ENCODE measurements around the gene ATP9B.
"Not testable (repeated sequence)": the region's sequence is repeated elsewhere in the genome, so short reads cannot be mapped to it uniquely, and the experiment has no call there.

ATP9B gene

GRCh38 chr18:79139206-79139605 is 70.0 kb downstream of the ATP9B start:
- DNase-seq: peak; percentile 43

GRCh38 chr18:79147014-79147413 is 77.8 kb downstream of the ATP9B start:
- no peak for DNase-seq

DNA sequence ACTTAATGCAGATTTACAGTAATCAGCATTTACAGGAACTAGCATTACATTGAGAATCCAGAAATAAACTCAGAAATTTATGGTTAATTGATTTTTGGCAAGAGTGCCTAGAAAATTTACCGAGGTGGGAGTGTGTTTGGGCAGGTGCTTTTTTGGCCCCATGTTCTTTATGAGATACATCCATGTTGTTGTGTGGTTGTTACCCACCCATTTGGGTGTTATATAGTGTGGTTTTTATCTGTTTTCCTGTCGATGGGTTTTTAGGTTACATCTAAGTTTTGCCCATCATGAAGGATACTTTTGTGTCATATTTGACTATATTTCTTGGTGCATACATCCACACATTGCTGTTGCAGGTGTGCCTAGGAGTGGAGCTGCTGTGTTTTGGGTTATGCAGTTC is 82.0 kb downstream of the ATP9B start:
- DNase-seq: no peak

- DNase-seq: no peak
These were observed 87.1 kb downstream of the ATP9B start for GRCh38 chr18:79156327-79156726.

DNA sequence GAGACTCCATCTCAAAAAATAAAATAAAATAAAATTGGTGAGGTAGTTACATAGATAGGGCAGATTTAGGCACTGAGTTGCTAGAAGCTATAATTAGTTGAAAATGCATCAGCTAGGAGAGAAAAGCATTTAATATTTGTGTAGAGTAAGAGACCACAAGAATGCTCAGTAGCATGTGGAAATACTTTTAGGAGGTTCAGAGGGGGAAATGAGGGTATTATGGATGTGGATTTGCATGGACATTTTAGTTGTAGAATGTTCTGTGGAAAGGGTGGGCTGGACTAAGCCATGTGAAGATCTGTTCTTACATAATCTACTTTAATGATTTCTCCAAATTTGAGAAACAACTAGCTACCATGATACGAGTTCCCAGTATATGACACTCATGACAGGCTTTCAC is 95.5 kb downstream of the ATP9B start:
- no peak for DNase-seq

GRCh38 chr18:79166702-79167101 is 97.5 kb downstream of the ATP9B start:
- DNase-seq: no peak

DNA sequence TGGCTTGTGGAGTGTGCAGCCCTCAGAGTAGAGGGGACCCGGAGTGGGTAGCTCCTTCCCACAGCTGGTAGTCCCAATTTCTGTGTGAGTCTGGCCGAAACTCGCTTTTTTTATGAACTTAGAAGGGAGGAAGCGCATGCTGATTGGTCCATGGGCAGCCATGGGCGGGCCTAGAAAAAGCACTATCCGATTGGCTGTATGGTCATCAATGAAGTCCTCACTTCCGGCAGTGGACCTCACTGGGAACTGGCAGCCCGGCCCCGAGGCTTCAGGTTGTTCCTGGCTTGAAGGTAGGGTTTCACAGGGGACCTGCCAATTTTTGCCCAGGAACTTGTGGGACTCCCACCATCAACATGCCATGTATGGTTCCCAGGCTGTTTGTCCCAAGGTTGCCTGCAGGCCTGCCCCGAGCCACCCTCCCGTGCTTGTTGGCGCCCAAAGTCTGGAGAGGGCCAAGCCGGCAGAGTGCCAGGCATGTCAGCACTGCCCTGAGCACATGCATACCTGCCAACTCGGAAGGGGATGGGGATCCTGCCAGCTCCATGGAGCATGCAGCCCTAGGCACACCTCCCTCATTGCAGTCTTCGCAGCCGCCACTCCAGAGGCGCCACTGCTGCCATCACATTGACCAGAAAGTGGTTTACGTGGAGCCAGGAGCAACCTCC is 98.5 kb downstream of the ATP9B start:
- DNase-seq: no peak

- DNase-seq: no peak
These were observed 100.9 kb downstream of the ATP9B start for GRCh38 chr18:79169958-79170555.

DNA sequence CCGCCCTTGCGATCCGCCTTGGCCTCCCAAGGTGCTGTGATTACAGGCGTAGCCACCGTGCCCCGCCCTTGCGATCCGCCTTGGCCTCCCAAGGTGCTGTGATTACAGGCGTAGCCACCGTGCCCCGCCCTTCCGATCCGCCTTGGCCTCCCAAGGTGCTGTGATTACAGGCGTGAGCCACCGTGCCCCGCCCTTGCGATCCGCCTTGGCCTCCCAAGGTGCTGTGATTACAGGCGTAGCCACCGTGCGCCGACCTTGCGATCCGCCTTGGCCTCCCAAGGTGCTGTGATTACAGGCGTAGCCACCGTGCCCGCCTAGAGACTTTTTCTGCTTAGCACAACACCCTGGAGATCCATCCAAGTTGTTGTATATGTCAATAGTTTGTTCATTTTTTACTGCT is 103.1 kb downstream of the ATP9B start:
- DNase-seq: not testable (repeated sequence)

GRCh38 chr18:79173742-79174141 is 104.5 kb downstream of the ATP9B start:
- no peak for DNase-seq

- no peak for DNase-seq
These were observed 108.9 kb downstream of the ATP9B start for GRCh38 chr18:79178113-79178531.

DNA sequence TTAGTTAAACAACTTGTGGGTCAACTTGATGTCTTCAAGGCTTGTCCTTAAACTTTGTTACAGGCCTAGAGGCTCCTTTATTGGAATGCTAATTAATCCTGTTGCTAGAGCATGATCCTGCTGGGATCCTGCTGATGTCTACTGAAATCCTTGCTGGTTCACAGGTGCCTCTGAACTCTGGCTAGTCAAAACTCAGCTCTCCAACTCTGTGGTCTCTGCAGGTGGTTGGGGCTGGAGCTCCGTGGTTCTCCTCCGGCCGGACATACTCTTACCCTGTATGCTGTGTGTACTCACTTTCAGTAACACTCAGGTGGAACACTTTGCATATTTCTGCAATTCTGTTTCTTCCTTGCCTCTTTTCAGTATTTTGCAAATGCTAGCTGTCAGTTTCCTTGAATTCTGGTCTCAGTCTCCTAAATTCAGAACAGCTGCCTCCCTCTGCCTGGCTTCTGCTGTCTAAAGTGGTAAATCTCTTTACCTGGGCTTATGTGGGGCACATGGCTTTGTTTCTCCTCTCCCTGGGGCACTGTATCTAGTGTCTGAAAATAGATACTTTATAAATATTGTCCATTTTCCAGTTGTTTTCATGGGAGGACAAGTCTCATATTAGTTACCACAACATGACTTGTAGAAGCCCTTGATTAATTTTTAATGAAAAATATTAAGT is 113.0 kb downstream of the ATP9B start:
- no peak for DNase-seq

- no peak for DNase-seq
These were observed 116.5 kb downstream of the ATP9B start for GRCh38 chr18:79185648-79186047.

GRCh38 chr18:79186649-79187048 is 117.5 kb downstream of the ATP9B start:
- no peak for DNase-seq

GRCh38 chr18:79187532-79188277 is 118.5 kb downstream of the ATP9B start:
- DNase-seq: no peak

GRCh38 chr18:79191418-79191817 is 122.2 kb downstream of the ATP9B start:
- DNase-seq: no peak

DNA sequence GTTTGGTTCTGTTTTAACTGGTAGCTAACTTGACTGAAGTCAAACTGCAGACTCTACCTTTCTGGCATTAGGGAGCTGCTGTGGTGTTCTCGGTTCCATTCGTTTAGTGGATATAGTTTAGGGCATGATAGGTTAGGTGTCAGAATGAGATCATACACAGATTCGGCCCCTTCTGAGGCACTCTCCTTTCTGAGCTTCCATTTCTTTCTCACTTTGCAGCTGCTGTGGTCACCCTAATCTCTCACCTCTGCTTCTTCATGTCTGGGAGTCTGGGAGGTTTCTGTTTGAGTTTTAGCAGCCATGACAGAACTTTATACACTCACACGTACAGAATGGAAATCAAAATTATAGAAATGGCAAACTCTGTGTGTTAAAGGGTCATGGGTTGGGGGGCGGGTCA is 122.8 kb downstream of the ATP9B start:
- peak; percentile 4 for DNase-seq

- DNase-seq: no peak
These were observed 124.6 kb downstream of the ATP9B start for GRCh38 chr18:79193826-79194225.

DNA sequence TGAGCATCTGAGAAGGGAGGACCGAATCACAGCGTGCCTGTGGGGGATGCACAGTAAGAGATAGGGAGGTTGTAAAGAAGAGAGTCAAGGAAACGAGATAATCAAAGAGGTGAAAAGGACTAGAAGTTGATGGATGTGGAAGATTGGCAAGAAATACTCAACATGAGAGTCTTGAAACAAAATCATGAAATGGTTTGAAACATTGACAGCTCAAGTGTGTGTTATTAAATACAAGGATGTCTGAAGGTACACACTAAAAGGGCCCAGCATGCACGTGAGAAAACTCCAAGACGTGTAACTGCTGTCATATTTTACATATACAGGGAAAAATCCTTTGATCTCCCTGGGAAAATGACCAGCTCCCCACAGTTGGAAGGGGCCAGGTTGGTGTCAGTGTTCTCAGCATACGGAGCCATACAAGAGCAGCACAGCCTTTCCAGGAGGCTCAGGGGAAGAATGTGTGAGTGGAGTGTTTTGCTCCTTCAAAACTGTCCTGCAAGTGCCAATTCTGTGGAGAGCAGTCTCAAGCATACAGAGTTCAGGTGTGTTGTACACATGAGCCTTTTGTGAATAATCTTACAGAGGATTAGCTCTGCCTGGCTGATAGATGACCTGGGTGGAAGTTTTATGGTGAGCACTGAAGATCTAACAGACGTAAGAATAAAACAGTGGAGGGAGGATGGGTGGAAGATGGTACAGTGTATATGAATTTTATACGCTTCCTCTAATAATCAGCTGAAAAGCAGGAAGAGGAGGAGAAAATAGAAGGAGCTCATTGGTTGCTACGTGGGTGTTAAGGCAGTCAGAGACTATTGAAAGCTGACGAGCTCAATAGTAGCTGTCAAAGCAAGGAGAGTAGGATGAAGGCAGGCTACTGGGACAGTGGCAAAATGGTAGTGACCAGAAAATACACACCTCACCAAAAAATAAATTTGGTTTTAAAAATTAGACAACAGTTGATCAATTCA is 126.8 kb downstream of the ATP9B start:
- DNase-seq: no peak

DNA sequence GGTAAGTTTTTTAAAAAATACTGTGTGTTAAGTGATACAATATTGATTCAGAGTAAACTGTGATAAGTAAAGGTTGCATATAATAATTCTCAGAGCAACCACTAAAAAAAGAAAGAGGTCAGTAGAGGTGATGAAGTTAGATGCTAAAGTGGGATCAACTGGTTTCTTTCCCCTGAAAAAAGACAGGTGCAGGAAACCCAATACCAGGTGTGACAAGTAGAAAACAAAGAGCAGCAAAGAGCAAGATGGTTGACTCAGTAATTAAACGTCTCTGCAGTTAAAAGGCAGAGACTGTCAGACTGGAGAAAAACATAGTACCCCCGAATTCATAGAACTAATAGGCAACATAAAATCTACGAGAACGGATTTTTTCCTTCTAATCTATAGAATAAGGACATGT is 128.3 kb downstream of the ATP9B start:
- no peak for DNase-seq

DNA sequence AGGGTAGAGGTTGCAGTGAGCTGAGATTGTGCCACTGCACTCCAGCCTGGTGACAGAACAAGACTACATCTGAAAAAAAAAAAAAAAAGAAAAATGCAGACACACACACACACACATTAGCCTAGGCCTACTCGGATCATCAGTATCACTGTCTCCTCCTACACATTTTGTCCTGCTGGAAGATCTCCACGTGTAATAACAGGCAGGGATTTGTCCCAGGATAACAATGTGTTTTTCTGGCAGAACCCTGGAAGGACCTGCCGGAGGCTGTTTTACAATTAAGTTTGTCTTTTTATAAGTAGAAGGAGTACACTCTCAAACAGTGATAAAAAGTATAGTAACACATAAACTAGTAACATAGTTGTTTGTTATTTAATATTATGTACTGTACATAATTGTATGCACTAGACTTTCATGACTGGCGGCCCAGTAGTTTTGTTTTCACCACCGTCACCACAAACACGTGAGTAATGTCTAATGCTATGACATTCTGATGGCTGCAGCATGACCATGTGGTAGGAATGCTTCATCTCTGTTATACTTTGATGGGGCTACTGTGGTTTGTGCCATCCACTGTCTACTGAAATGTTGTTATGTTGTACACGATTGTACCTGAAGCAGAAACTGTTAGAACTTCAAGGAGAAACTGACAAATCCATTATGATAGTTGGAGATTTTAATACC is 130.6 kb downstream of the ATP9B start:
- DNase-seq: no peak
